Measurements from ENCODE around the gene WDR35. TPM values are rescaled to one million over a fixed set of nuclear protein-coding genes. Genes with fewer than 3 reads are reported as not detected.

WDR35 gene
- 13.3 TPM for polyA plus RNA-seq (2013)

DNA sequence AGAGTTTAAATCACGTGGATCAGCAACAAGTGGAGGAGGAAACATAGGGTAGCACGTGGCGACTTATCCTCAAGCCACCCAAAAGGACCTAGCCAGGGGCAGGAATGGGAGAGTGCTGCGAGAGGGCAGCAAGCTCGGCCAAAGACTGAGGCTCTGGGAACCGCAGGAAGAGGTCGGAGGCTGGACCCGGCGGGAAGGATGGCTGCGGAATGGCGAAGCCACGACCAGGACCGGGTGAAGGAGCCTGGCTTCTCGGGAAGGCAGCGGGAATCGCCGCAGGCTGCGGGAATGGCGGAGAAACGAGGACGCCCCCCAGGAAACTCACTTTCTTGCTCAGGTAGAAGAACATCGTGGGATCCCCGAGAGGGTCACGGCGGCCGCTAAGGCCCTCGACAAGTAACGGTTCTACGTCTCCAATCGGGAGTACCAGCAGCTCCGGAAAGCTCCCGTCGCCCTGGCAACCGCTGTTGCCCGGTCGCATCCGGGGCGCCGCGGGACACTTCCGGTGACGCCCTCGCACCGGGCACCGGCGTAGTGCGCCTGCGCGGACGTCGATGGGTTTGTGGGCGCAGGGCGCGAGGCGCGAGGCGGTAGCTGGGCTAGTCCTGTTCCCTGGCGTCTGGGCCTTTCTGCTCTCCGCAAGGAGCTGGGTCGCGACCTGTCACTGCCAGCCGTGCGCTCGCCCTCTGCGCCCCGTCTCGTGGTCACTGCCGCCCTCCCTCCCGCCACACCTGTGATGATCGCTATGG, at the start of gene WDR35:
Gene WDR35, minus strand, starts transcription at position 439 of the 749 bp plus-strand sequence. Its CDS starts 90 bp downstream, at position 349.
- H3K4me1 ChIP-seq (ENCODE audit: control extremely low read depth in 1 of 4, control insufficient read depth in 4 of 4, insufficient read depth in 4 of 4, low read length in 3 of 4): peaks cover 7 to 19% (median 12%) of the 10 kb centered on the region in 4 experiments
- peaks cover 0 to 3% (median 0%) of the 10 kb centered on the region in 5 experiments for H3K27me3 ChIP-seq (replicated peaks in 2 of 5; ENCODE audit: control insufficient read depth in 4 of 5, insufficient read depth in 5 of 5, low read length in 4 of 5)
- 0% methylated on average over 62 of the region's 70 CpGs for WGBS (ENCODE audit: insufficient coverage)
- peak within 1 kb of the TSS; percentile 69 to 93 (median 84) for H3K4me3 ChIP-seq (ENCODE audit: control insufficient read depth in 1 of 7, extremely low read depth in 1 of 7, insufficient read depth in 4 of 7, low read depth in 2 of 7, low read length in 6 of 7)
- peak within 1 kb of the TSS in 1 of 2 experiments; percentile 52 for H3K27ac ChIP-seq (ENCODE audit: insufficient read depth in 1 of 2, low read depth in 1 of 2, low read length in 2 of 2, poor library complexity in 1 of 2, severe bottlenecking in 2 of 2)
- DNase-seq: peak; percentile 66 to 74 (median 73)
- POLR2A ChIA-PET: interaction anchor here (0.9 kb wide), 1 partner anchor 10 kb away, joined by 3 read pairs; no protein-coding TSS in a partner anchor
- H3K36me3 ChIP-seq (ENCODE audit: control insufficient read depth in 4 of 4, insufficient read depth in 4 of 4, low read length in 3 of 4): peaks cover 0 to 2% (median under 1%) of the 10 kb centered on the region in 4 experiments
- H3K9me3 ChIP-seq (ENCODE audit: control extremely low read depth in 1 of 5, control insufficient read depth in 4 of 5, insufficient read depth in 2 of 5, low read depth in 1 of 5, low read length in 4 of 5): no peaks in the 10 kb centered on the region
- CTCF ChIA-PET: interaction anchor here (1.2 to 1.5 kb wide), 2 partner anchors 10 to 26 kb away, joined by 3 to 5 read pairs; no protein-coding TSS in a partner anchor

- POLR2A ChIA-PET: interaction anchor here (0.7 kb wide), 1 partner anchor 12 kb away, joined by 4 read pairs; no protein-coding TSS in a partner anchor
These were observed 47.8 kb upstream of the WDR35 start for GRCh38 chr2:20037660-20038059.

GRCh38 chr2:20035955-20036666, 46.2 kb upstream of the WDR35 start:
- no peaks in the 10 kb centered on the region for H3K9me3 ChIP-seq (ENCODE audit: control extremely low read depth in 1 of 5, control insufficient read depth in 4 of 5, insufficient read depth in 2 of 5, low read depth in 1 of 5, low read length in 4 of 5)
- WGBS (ENCODE audit: insufficient coverage): 94% methylated on average over 4 of the region's 4 CpGs

More at GRCh38 chr2:20037660-20038059, 47.8 kb upstream of the WDR35 start:
- Histone ChIP-seq H3K4me1 (ENCODE audit: control extremely low read depth in 1 of 4, control insufficient read depth in 4 of 4, insufficient read depth in 4 of 4, low read length in 3 of 4) (peaks cover 0 to 9% (median 4%) of the 10 kb centered on the region in 4 experiments), H3K27me3 (replicated peaks in 2 of 5; ENCODE audit: control insufficient read depth in 4 of 5, insufficient read depth in 5 of 5, low read length in 4 of 5) (no peaks in the 10 kb centered on the region), H3K27ac (ENCODE audit: insufficient read depth in 1 of 2, low read depth in 1 of 2, low read length in 2 of 2, poor library complexity in 1 of 2, severe bottlenecking in 2 of 2) (no peak overlapping the region), H3K9me3 (ENCODE audit: control extremely low read depth in 1 of 5, control insufficient read depth in 4 of 5, insufficient read depth in 2 of 5, low read depth in 1 of 5, low read length in 4 of 5) (no peaks in the 10 kb centered on the region), H3K36me3 (ENCODE audit: control insufficient read depth in 4 of 4, insufficient read depth in 4 of 4, low read length in 3 of 4) (peaks cover 31 to 84% (median 71%) of the 10 kb centered on the region in 4 experiments), H3K4me3 (ENCODE audit: control insufficient read depth in 1 of 7, extremely low read depth in 1 of 7, insufficient read depth in 4 of 7, low read depth in 2 of 7, low read length in 6 of 7) (no peak overlapping the region)
- CTCF ChIA-PET: interaction anchor here (0.7 to 5.1 kb wide), 4 partner anchors 9 to 57 kb away, joined by 3 to 28 read pairs (median 5); partner anchors contain the start of gene LAPTM4A
- DNase-seq: no peak
- WGBS (ENCODE audit: insufficient coverage): 100% methylated on average over 2 of the region's 2 CpGs

GRCh38 chr2:20034821-20035220, 44.9 kb upstream of the WDR35 start:
- Histone ChIP-seq H3K4me3 (ENCODE audit: control insufficient read depth in 1 of 7, extremely low read depth in 1 of 7, insufficient read depth in 4 of 7, low read depth in 2 of 7, low read length in 6 of 7) (no peak overlapping the region), H3K4me1 (ENCODE audit: control extremely low read depth in 1 of 4, control insufficient read depth in 4 of 4, insufficient read depth in 4 of 4, low read length in 3 of 4) (peaks cover 0 to 7% (median 4%) of the 10 kb centered on the region in 4 experiments), H3K27ac (ENCODE audit: insufficient read depth in 1 of 2, low read depth in 1 of 2, low read length in 2 of 2, poor library complexity in 1 of 2, severe bottlenecking in 2 of 2) (no peak overlapping the region), H3K9me3 (ENCODE audit: control extremely low read depth in 1 of 5, control insufficient read depth in 4 of 5, insufficient read depth in 2 of 5, low read depth in 1 of 5, low read length in 4 of 5) (peaks cover 0 to 6% (median 0%) of the 10 kb centered on the region in 5 experiments), H3K27me3 (replicated peaks in 2 of 5; ENCODE audit: control insufficient read depth in 4 of 5, insufficient read depth in 5 of 5, low read length in 4 of 5) (no peaks in the 10 kb centered on the region), H3K36me3 (ENCODE audit: control insufficient read depth in 4 of 4, insufficient read depth in 4 of 4, low read length in 3 of 4) (peaks cover 20 to 97% (median 81%) of the 10 kb centered on the region in 4 experiments)
- CTCF ChIA-PET: interaction anchor here (0.8 to 5.1 kb wide), 6 partner anchors 10 to 100 kb away, joined by 3 to 28 read pairs (median 3); partner anchors contain the start of gene LAPTM4A
- no peak for DNase-seq
- WGBS (ENCODE audit: insufficient coverage): 100% methylated on average over 1 of the region's 2 CpGs
- POLR2A ChIA-PET: interaction anchor here (2.2 kb wide), 1 partner anchor 16 kb away, joined by 7 read pairs; the partner anchor contains the start of gene LAPTM4A

More at GRCh38 chr2:20035955-20036666, 46.2 kb upstream of the WDR35 start:
- CTCF ChIA-PET: interaction anchor here (1.0 to 5.1 kb wide), 4 partner anchors 8 to 61 kb away, joined by 4 to 28 read pairs (median 6); partner anchors contain the start of gene LAPTM4A
- peaks cover 26 to 96% (median 79%) of the 10 kb centered on the region in 4 experiments for H3K36me3 ChIP-seq (ENCODE audit: control insufficient read depth in 4 of 4, insufficient read depth in 4 of 4, low read length in 3 of 4)
- POLR2A ChIA-PET: interaction anchor here (0.9 to 1.5 kb wide), 2 partner anchors 12 to 14 kb away, joined by 3 read pairs; no protein-coding TSS in a partner anchor
- H3K4me3 ChIP-seq (ENCODE audit: control insufficient read depth in 1 of 7, extremely low read depth in 1 of 7, insufficient read depth in 4 of 7, low read depth in 2 of 7, low read length in 6 of 7): no peak overlapping the region
- H3K27me3 ChIP-seq (replicated peaks in 2 of 5; ENCODE audit: control insufficient read depth in 4 of 5, insufficient read depth in 5 of 5, low read length in 4 of 5): no peaks in the 10 kb centered on the region
- peaks cover 0 to 7% (median 4%) of the 10 kb centered on the region in 4 experiments for H3K4me1 ChIP-seq (ENCODE audit: control extremely low read depth in 1 of 4, control insufficient read depth in 4 of 4, insufficient read depth in 4 of 4, low read length in 3 of 4)
- DNase-seq: peak in 2 of 3 donors; percentile 44 to 68
- H3K27ac ChIP-seq (ENCODE audit: insufficient read depth in 1 of 2, low read depth in 1 of 2, low read length in 2 of 2, poor library complexity in 1 of 2, severe bottlenecking in 2 of 2): peak overlapping the region; percentile 26 to 37

- Histone ChIP-seq H3K27me3 (replicated peaks in 2 of 5; ENCODE audit: control insufficient read depth in 4 of 5, insufficient read depth in 5 of 5, low read length in 4 of 5) (no peaks in the 10 kb centered on the region), H3K27ac (ENCODE audit: insufficient read depth in 1 of 2, low read depth in 1 of 2, low read length in 2 of 2, poor library complexity in 1 of 2, severe bottlenecking in 2 of 2) (no peak overlapping the region), H3K36me3 (ENCODE audit: control insufficient read depth in 4 of 4, insufficient read depth in 4 of 4, low read length in 3 of 4) (peaks cover 21 to 99% (median 75%) of the 10 kb centered on the region in 4 experiments), H3K4me3 (ENCODE audit: control insufficient read depth in 1 of 7, extremely low read depth in 1 of 7, insufficient read depth in 4 of 7, low read depth in 2 of 7, low read length in 6 of 7) (no peak overlapping the region), H3K4me1 (ENCODE audit: control extremely low read depth in 1 of 4, control insufficient read depth in 4 of 4, insufficient read depth in 4 of 4, low read length in 3 of 4) (peaks cover 0 to 7% (median 4%) of the 10 kb centered on the region in 4 experiments), H3K9me3 (ENCODE audit: control extremely low read depth in 1 of 5, control insufficient read depth in 4 of 5, insufficient read depth in 2 of 5, low read depth in 1 of 5, low read length in 4 of 5) (peaks cover 0 to 8% (median 0%) of the 10 kb centered on the region in 5 experiments)
- DNase-seq: no peak
- ChIA-PET CTCF (interaction anchor here (0.8 to 5.1 kb wide), 6 partner anchors 10 to 99 kb away, joined by 3 to 28 read pairs (median 3); partner anchors contain the start of gene LAPTM4A), POLR2A (interaction anchor here (2.2 kb wide), 1 partner anchor 17 kb away, joined by 7 read pairs; the partner anchor contains the start of gene LAPTM4A)
- 100% methylated on average over 4 of the region's 4 CpGs for WGBS (ENCODE audit: insufficient coverage)
These were observed 44.3 kb upstream of the WDR35 start for GRCh38 chr2:20034218-20034617.

GRCh38 chr2:20033322-20033721, 43.4 kb upstream of the WDR35 start:
- no peak for DNase-seq
- WGBS (ENCODE audit: insufficient coverage): 100% methylated on average over 2 of the region's 3 CpGs
- Histone ChIP-seq H3K27me3 (replicated peaks in 2 of 5; ENCODE audit: control insufficient read depth in 4 of 5, insufficient read depth in 5 of 5, low read length in 4 of 5) (no peaks in the 10 kb centered on the region), H3K4me1 (ENCODE audit: control extremely low read depth in 1 of 4, control insufficient read depth in 4 of 4, insufficient read depth in 4 of 4, low read length in 3 of 4) (peaks cover 0 to 7% (median 4%) of the 10 kb centered on the region in 4 experiments), H3K4me3 (ENCODE audit: control insufficient read depth in 1 of 7, extremely low read depth in 1 of 7, insufficient read depth in 4 of 7, low read depth in 2 of 7, low read length in 6 of 7) (no peak overlapping the region), H3K9me3 (ENCODE audit: control extremely low read depth in 1 of 5, control insufficient read depth in 4 of 5, insufficient read depth in 2 of 5, low read depth in 1 of 5, low read length in 4 of 5) (peaks cover 0 to 17% (median 3%) of the 10 kb centered on the region in 5 experiments), H3K27ac (ENCODE audit: insufficient read depth in 1 of 2, low read depth in 1 of 2, low read length in 2 of 2, poor library complexity in 1 of 2, severe bottlenecking in 2 of 2) (no peak overlapping the region), H3K36me3 (ENCODE audit: control insufficient read depth in 4 of 4, insufficient read depth in 4 of 4, low read length in 3 of 4) (peaks cover 23 to 99% (median 70%) of the 10 kb centered on the region in 4 experiments)
- POLR2A ChIA-PET: interaction anchor here (2.2 kb wide), 1 partner anchor 18 kb away, joined by 7 read pairs; the partner anchor contains the start of gene LAPTM4A
- CTCF ChIA-PET: interaction anchor here (0.8 to 5.1 kb wide), 6 partner anchors 10 to 67 kb away, joined by 3 to 28 read pairs (median 4); partner anchors contain the start of gene LAPTM4A

Data from common myeloid progenitor, CD34-positive (primary cell).